Measurements from ENCODE around the gene RPUSD1.
"Not testable (repeated sequence)": the region's sequence is repeated elsewhere in the genome, so short reads cannot be mapped to it uniquely, and the experiment has no call there.

Gene RPUSD1

DNA sequence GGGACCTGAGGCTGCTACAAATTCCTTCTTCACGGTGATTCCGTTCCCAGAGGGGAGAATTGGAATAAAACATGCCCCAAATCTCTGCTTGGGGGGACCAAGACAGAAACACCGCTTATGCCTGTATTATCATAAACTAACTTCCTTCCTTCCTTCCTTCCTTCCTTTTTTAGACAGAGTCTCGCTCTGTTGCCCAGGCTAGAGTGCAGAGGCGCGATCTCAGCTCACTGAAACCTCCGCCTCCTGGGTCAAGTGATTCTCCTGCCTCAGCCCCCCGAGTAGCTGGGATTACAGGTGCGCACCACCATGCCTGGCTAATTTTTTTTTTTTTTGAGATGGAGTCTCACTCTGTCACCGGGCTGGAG is 31.8 kb upstream of the RPUSD1 start:
- not testable (repeated sequence) for DNase-seq

DNA sequence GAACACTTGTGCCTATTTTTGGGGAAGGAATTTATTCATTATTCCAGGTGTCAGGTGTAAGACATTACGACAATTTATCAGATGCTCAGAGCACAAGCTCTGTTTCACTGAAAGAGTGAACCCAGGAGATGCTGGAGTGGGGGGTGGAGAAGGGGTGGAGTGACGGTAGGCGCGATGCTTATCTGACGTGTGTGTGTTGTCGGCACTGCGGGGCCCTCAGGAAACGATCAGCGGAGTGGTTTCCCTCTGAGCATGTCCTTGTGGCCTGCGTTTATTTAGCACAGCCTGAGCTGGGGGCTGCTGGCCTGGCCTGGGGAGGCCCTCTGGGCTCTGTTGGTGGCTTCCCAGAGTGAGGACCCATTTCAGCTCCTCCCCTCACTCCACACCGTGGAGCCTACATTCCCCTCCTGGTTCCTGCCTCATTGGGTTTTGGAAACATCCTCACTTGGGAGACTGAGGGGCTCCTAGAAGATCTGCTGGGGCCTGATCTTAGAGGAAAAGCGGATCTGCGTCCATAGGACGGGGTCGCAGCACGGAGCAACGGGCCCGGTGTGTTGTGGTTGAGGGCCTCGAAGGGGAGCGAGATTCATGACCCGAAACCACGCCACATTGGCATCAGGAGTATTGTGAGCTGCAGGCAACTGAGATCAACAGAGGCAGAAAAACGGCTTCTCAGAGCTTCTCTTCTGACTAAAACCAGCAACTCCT is 31.3 kb upstream of the RPUSD1 start:
- no peak for DNase-seq

DNA sequence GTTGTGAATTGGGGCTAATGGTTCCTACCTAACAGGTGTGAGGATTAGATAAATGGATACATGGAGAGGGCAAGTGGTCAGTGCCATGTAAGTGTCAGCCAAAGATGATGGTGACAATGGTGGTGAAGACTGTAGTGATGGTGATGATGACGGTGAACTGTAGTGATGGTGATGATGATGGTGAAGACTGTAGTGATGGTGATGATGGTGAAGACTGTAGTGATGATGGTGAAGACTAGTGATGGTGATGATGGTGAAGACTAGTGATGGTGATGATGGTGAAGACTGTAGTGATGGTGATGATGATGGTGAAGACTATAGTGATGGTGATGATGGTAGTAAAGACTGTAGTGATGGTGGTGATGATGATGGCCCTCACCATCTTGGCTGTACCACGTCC is 30.4 kb upstream of the RPUSD1 start:
- no peak for DNase-seq

- no peak for DNase-seq
Measured at GRCh38 chr16:818132-818531, 30.0 kb upstream of the RPUSD1 start.

DNA sequence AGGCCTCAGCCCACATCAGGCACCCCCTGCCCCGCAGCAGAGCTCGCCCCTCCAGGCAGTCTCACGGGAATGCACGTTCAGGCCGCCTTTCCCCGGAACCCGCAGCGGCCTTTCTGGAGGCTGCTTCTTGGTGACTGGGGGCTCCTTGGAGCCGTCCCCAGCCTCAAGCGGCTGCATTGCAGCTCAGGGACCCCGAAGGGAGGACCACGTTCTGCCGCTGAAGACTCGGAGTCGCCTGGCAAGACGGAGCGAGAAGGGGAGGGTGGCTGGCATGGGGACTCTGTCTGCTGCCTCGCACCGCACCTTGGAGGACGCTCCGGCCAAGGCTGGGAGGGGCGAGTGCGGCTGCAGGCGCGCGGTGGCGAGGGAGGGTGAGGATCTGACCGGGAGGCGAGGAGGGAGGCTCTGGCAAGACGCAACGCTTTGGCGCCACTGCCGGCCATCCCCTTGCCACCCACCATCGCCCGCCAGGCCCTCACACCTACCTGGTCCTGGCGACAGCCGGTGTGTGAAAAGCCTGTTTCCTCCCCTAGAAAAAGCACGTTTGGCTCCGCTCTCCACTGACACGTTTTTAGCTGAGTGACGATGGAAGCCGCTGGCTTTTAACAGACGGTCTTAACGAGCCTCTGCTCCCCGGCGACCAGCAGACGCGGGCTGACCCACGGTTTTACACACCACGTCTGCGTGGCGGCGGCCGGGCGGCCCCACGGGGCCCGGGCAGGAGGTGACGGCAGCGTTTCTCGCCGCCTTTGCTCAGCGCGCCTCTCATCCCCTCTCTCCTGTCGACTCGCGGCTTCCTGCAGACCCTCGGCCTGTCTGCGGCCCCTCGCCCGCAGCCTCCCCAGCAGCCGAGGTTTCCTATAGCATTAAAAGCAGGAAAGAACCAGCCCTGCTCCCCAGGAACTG is 29.1 kb upstream of the RPUSD1 start:
- peak; percentile 31 for DNase-seq

GRCh38 chr16:815861-816260 is 27.7 kb upstream of the RPUSD1 start:
- DNase-seq, result no peak

GRCh38 chr16:814974-815373 is 26.8 kb upstream of the RPUSD1 start:
- no peak for DNase-seq

DNA sequence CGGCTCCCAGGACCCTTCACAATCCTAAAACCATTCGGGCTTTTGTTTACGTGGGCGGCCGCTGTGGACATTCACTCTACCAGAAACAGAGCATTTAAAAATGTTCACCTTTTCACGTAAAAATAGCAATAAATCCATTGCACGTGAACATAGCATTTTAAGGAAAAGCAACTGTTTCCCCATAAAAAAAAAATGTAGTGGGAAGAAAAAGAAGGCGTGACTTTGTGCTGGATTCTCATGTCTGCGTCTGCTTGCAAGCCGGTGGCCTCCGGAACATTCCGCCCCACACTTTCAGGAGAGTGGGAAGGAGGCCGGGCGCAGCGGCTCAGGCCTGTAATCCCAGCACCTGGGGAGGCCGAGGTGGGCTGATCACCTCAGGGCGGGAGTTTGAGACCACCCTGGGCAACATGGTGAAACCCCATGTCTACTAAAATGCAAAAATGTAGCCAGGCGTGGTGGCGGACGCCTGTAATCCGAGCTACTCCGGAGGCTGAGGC is 25.8 kb upstream of the RPUSD1 start:
- peak; percentile 55 for DNase-seq

DNA sequence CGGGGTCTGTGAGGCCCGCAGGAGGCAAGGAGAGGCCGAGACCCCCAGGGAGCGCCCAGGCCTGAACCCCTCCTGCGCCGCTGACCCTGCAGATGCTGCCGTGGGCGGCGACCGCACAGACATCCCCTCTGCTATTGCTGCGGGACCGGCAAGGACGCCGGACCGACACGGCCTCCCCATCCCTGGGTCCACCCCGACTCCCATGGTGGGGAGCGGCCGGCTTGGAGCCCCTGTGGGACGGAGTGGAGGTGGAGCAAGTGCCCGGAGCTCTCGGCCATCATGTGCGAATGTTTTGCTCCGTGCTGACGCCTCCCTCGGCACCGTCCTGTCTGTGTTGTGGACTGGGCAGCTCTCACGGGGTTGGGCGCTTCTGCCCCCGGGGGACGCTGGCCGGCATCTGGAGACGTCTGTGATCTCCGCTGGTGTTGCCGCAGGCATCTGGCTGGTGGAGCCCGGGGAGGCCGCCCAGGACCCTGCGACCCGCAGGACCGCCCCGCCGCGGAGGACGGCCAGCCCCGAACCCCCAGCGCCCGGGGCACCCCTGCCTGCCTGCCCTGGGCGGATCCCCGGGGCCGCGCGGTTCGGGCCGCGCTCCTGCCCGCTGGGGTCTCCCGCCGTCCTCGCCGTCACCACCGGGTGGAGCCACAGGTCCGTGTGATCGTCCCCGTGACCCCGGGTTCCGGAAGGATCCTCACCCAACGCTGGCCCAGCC is 25.2 kb upstream of the RPUSD1 start:
- peak; percentile 40 for DNase-seq

DNA sequence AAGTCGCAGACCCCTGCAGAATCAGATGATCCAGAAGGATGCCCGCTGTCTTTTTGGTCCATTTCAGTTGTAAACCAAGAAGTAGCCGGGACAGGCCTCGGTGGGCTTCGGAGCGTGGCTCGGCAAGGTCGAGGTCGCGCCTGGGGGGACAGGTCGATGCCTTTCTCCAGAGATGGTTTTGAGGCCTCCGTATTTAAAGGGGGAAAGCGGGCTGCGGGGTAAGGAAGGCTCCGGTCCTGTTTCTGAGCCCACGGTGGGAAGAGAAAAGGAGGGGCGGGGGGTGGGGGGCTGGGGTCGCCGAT is 19.9 kb upstream of the RPUSD1 start:
- DNase-seq, result no peak

DNA sequence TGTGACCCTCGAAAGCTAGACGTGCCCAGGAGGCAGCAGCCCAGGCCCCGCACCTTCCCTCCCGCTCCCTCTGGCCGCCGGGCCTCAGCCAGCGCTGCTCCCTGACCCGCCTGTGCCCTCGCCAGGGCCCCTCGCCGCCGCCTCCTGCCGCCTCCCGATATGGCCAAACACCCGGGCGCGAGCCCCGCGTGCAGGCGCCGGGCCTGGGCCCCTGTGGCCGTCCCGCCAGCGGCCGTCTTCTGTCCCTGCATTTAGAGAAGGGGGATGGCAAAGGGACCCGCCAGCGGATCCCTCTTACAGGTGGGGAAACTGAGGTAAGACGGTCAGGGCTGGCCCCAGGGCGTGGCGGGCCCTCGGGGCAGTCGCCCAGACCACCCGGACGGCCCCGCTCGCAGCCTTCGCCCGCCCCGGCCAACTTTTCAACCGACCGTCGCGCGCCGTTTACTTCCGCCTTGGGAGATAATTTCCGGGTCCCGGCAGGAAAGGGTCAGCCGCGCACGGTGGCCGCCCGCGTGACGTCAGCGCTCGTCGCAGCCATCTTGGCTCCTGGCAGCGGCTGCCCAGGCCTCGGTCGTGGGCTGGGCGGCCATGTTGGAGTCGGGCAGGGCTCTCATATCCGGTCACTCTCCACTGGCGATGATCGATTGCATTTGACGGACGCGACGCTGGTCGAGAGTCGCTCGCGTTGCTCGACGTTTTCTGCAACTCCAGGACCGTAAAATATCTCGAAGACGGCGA is 19.3 kb upstream of the RPUSD1 start:
- DNase-seq, result peak; percentile 88

GRCh38 chr16:805474-805873 is 17.3 kb upstream of the RPUSD1 start:
- no peak for DNase-seq

DNA sequence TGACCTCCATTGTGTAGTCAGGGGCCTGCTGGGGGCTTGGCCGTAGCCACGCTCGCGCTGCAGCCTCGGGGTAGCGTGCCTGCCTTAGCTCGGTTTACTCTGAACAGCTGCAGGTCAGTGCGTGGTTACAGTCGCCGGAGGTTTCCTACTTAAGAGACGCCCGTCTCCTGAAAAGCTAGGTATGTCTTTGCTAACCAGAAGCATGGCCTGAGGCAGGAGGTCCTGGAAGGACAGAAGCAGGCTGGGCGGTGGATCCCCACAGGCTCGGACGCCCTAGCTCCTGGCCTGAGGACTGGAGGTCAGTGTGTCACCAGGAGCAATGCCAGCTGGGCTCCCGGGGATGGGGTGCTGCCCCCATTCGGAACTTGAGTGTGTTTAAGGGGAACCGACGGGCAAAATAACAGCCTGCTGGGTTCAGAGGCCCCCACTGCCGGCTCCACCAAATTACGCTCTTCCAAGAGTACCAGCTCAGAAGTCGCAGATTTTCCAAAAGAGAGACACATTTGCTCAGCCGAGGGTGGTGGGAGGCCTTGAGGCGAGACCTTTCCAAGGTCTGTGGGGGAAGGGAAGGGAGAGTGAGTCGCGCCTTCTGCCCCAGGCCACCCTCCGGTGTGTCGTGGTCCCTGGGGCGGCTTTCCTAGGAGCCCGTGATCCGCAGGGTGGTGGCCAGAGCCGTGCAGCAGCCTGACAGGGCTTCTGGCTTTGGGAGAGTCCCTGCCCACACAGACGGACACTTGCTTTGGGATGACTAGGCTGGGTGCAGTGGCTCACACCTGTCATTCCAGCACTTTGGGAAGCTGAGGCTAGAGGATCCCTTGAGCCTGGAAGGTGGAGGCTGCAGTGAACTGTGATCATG is 16.2 kb upstream of the RPUSD1 start:
- DNase-seq, result no peak

GRCh38 chr16:803754-804080 is 15.5 kb upstream of the RPUSD1 start:
- DNase-seq, result no peak

GRCh38 chr16:802914-803753 is 15.0 kb upstream of the RPUSD1 start:
- DNase-seq, result no peak

DNA sequence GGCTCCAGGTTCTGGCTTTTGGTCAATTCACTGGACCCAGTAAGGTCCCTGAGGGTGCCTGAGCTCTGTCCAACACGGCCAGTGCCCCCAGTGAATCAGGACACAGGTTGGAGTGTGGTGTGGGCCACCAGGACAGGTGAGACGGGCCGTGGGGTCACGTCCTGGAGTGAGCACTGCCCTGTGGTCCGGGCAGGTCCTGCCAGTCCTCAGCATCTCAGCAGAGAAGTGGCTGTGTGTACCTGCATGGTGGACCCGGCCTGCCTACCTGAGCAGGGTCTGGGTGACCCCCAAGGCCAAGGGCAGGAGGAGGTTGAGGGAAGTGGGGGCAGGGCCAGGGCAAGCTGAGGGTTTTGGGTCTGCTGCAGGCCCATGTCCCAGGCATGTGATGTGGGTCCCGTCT is 14.3 kb upstream of the RPUSD1 start:
- no peak for DNase-seq

GRCh38 chr16:801584-802363 is 13.6 kb upstream of the RPUSD1 start:
- DNase-seq, result no peak

GRCh38 chr16:800834-801511 is 12.8 kb upstream of the RPUSD1 start:
- no peak for DNase-seq
